Activated naive CD8-positive, alpha-beta T cell treated with anti-CD3 and anti-CD28 coated beads, Interleukin-2, amount 50 U/mL, for 16 hours (primary cell): Measurements from ENCODE around the gene PANK1.
"Not testable (repeated sequence)": the region's sequence is repeated elsewhere in the genome, so short reads cannot be mapped to it uniquely, and the experiment has no call there.

ENCODE experiments used
- DNase-seq: peaks from one replicate; pipeline ENCODE4 v3.0.0-alpha.2; 2020; ENCODE audit warnings: low read depth, low spot score

The PANK1 gene

DNA sequence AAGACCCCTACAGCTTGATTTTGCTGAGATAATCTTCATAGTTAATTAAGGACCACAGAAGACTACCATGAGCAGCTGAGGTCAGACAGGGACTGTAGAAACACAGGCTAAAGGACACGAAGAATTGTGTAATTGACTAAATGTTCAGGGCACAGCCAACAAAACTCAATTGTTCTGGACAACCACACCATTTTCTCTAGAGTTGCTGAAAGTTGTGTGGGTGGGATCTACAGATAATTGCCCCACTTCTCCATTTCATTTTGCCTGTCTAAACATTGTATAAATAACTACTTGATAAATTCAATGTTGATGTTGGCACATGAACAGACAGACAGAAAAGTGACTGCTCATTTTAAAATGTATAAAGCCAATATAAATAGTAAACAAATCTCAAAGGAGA, 70.7 kb downstream of the PANK1 start:
- no peak for DNase-seq

DNA sequence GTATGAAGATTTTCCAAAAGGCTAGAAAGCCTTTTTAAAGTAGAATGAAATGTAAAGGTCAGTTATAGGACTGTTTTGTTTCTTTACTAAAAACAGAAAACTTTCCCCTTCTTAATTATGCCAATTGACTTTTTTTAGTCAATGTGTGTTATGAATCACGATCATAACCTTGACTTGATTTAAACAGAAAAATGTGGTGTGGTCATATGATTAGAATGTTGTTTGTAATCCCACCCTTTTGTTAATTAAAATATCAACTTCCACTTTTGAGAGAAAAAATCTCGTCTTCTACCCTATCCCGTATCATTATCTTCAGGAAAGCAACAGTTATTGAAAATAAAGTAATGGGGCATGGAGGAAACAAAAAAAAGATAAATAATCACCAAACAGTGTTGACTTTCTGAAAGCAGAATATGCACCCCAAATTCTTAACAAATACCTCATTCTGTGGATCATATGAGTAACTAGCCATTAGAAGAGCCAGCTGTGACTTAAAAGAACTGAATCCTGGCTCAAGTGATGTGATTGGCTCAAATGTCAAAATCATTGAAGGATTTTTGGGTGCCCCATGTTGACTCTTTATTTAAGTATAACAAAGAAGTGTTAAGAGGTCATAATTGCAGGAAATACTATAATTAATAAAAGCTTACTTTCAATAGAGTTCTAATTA, 77.3 kb downstream of the PANK1 start:
- DNase-seq: no peak

DNA sequence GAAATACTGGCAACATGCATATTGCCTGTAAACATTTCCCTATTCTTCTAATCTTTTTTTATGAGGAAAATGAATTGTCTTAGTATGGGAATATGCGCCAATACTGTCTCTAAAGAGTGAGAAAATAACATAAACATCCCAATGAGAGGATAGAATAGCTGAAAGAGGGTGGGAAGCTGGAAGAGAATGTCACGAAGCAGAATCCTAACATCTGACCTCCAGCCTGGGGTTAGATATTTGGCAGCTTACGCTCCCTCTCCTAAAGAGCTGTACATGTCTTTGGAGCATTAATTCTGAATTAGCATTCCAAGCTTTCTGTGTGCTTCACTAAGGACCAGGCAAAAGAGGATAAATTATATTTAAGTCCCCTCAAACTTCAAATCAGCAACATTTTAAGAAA, 78.0 kb downstream of the PANK1 start:
- no peak for DNase-seq

DNA sequence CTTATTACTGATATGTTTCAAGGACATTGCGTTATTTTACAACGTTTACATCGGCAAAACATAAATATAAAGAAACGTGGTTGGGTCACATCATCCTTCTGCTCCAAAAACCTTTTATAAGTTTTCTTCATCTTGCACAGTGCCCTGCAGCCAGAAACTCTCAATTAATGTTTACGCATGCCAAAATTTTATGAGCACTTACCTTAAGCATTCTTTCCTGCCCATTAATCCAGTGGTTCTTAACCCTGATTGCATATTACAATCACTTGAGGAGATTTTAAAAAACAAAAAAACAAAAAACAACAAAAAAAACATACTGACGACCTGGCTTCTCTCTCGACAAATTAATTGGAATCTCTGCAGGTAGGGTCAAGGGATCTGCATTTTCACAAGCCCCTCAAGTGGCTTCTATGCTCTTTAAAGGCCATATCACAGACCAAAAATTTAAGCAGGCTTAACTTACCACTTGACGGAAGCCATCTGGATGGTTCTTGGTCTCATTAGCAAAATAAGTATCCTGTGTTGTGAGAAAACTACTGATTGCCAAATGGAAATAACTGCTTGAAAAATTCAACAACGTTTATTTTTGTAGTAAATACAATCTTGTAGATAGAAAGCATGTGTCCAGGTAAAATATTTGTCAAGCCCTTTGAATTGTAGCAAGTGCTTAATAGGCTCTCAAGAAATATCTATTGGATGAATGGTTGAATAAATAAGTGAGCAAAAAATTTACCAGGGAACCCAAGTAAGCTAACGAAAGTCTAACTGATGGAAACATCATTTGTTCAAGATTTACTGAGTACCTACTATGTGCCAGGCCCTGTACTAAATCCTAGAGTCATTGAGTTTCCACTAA, 78.7 kb downstream of the PANK1 start:
- no peak for DNase-seq

DNA sequence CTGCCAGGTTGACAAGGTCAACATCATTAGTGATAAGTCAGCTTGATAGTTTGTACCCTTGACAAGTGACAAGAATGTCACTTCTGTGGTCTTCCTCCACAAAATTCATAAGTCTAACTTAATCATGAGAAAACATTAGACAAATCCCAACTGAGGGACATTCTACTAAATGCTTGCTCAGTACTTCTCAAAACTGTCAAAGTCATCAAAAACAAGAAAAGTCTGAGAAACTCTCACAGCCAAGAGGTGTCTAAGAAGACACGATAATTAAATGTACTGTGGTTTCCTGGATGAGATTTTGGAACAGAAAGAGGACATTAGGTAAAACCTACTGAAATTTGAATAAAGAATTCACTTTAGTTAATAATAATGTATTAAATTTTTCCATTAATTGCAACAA, 79.9 kb downstream of the PANK1 start:
- no peak for DNase-seq

DNA sequence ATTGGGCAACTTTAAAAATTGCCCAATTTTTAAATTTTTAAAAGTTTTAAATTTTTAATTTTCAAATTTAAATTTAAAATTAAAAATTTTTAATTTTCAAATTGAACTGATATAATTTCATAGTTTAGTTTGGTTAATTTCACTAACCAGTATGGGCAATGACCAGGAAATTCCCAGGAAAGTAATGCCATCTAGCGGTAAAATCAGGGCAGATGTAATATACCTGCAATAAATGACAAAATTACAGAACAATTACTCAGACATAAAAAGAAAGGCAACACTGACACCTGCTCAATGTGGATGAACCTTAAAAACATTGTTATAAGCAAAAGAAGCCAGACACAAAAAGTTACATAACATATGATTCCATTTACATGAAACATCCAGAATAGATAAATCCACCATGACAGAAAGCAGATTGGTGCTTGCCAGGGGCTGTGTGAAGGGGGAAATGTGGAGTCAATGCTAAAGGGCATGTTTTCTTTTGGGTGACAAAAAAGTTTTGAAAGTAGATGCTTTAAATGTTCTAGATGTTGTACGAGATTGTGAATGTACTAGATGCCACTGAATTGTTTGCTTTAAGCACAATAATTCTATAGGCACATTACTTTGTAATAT, 81.1 kb downstream of the PANK1 start:
- no peak for DNase-seq

DNA sequence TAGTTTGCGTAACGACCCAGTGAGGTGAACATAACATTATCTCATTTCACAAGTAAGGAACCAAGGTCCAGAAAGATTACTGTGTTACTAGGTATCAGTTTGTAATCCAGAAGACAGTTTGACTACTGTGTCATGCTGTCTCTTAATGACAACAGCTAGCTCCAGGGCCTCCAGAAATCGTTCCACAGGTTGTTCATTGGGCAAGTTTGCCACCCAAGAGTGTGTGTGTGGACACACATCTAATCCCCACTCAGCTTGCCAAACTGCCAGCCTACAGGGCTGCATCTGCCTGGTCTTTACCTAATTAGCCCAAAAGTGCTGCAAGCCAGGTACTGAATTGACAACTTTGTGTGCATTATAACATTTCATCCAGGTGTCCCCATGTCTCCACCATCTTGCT, 81.7 kb downstream of the PANK1 start:
- no peak for DNase-seq

DNA sequence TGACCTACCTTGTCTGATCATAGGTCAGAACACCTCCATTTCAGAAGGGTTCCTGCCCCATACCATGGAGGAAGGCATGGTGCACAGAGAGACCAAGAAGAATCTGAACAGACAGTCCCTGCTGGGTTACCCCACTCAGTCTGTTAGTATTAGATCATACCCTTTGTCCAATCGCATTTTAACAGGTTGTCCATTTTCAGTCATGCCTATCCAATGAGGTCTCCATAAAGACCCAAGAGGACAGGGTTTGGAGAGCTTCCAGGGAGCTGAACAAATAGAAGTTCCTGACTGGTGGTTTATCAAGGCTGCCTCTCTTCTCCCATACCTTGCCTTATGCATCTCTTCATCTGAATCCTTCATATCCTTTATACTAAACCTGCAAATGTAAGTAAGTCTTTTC, 88.4 kb downstream of the PANK1 start:
- DNase-seq: no peak

DNA sequence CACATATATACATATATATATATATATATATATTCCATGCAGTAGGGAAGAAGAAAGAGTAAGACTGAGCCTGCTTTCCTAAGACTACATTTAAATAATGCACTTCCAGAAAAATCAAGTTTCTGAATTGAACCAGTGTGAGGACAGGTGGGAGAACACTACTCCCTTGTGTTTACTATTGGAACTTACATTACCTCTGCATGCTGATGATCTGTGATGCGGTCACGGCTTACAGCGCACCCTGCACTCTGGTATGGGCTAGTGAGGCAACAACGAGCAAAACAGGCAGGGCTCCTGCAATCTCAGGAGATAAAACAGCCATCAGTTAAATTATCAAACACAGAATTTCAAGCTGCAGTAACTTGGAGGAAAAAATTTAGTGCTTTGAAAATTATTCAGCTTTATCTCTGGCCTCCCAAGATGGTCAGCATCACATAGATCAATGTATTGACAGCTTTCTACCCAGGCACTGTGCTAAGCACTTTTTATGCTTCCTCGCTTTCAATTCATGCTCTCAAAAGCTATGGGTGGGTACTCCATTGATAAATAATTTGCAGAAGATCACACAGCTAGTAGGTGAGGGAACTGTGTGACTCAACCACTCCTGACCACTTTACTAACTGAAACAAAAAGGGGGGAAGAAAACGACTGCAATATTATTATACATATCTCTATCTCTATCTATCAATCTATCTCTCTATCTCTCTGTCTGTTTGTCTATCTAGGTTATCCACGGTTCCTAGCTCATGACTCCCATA, 89.2 kb downstream of the PANK1 start:
- no peak for DNase-seq

DNA sequence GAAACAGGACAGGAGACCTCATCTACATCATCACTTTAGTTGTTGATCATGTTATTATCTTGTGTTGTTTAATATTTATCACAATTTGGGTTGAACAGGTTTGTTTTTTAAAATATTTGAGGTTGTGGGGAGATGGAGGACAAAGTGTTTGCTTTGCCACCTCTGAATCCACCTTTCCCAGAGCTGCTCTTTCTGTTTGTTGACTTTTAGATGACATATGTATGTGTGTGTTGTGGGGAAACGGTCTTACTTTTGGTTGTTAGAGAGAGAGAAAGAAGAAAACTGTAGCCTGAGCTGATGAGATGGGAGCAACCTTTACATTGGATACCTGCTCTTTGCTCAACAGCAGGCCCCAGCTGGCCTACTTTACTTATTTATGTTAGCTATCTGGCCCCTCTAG, 90.6 kb downstream of the PANK1 start:
- DNase-seq: no peak

DNA sequence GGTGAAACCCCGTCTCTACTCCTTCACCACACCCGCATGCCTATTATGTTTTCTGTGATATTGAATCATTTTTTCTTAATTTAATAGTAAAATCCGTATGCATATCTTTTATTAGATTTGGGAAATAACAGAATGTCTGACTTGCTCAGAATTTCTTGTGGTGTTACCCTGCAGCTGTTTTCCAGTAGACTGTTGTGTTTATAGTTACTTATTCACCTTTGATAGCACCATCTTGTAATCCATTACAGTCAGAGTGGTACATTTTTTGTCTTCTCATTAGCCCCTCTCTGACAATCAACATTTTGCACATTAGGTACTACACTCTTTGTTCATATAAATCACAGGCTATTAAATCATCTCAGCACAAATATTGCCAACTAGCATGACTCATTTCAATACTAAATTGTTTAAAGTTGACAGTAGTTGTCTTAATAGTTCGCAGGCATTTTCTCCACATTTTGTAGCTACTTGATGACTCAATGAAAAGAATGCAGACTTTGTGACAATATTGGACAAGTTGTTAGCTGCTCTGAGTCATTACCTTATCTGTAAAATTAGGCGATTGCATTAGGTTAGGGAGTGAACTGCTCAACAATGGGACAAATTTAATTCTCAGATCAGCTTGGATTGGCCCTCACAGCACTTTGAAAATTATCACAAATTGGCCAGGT, 91.8 kb downstream of the PANK1 start:
- no peak for DNase-seq

DNA sequence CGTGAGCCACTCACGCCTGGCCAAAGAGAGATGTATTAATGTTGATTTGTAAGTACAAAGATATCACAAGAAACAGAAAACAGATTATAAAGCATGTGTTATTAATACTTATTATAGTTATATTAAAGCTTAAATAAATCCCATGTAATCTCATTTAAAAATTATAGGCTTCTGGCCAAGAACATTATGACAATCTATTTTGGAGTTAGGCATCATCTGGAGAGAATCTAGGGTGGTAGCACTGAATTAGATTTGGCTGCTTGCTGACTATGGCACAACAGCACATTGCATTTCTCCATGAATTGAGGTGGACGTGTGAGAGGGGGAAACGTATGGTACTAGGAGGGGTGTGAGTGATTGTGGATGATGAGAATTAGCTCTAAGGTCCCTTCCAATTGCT, 92.8 kb downstream of the PANK1 start:
- no peak for DNase-seq

DNA sequence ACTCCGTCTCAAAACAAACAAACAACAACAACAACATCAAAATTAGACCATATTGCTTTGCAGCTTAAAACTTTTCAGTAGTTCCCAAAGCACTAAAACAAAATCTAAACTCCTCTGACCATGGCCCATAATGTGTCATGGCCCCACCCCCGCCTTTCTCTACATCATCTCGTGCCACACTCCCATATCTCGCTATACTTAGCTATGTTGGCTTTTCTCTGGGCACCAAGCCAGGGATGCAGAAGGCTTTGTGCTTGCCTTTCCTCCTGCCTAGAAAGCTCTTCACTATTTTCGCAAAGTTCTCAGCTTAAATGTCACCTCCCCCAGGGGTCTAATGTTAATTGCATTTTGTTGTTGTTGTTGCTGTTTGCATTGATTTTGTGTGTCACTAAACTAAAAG, 94.5 kb downstream of the PANK1 start:
- no peak for DNase-seq

DNA sequence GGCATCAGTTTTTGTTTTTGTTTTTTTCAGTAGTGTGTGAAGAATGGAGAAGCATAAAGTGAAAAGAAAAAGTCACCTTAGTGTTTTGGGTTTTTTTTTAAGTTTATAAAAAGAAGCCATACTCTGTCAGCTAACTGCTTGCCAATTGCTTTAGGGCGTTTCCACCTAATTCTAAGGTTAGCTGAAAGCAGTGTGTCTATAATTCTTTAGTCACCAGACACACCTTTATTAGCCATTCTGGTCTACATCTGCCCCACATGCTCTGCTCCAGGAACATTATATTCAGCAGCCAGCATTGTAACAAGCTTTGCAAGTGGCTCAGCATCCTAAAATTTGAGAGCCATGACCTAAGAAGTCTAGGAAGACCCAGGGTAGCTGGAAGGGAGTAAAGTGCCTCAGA, 95.5 kb downstream of the PANK1 start:
- no peak for DNase-seq

DNA sequence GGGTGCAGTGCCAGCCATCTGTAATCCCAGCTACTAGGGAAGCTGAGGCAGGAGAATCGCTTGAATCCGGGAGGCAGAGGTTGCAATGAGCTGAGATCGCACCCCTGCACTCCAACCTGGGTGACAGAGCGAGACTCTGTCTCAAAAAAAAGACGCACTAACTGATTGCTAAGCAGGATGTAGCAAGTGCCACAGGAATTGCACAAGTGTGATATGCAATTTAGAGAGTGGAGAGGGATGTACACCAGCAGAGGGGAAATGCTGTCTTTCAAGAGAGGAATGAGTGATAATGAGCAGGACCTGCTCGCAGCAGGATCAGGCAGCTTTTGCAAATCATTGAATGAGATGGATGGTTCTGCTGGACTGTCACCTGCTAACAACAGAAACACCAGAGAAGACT, 96.4 kb downstream of the PANK1 start:
- no peak for DNase-seq

DNA sequence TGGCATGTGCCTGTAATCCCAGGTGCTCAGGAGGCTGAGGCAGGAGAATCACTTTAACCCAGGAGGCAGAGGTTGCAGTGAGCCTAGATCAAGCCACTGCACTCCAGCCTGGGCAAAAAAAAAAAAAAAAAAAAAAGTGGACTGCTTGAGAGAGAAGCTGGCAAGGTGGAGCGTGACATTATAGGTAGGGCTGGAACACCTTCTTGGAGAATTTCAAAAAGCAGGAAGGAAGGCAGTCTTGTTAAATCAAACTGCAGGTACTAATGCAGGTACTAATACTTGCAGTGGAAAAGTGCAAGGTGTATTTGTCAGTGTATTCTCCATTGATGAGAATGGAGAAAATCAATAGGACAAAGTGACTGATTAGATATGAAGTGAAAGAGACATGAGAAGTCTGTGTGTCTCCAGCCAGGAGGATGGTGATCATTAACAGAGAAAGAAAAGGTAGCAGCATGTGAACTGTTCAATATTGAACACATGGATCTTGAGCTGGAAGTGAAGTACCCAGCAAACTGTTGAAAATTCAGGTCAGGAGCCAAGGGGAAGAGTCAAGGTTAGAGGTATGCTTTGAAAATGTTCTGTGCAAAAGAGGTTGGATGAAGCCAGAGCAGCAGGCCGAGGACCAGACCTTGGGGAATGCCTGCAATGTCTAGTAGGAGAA, 97.1 kb downstream of the PANK1 start:
- DNase-seq: no peak

DNA sequence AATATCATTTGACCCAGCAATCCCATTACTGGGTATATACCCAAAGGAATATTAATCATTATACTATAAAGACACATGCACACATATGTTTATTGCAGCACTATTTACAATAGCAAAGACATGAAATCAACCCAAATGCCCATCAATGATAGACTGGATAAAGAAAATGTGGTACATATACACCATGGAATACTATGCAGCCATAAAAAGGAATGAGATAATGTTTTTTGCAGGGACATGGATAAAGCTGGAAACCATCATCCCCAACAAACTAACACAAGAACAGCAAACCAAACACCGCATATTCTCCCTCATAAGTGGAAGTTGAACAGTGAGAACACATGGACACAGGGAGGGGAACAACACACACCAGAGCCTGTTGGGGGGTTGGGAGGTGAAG, 98.4 kb downstream of the PANK1 start:
- not testable (repeated sequence) for DNase-seq

DNA sequence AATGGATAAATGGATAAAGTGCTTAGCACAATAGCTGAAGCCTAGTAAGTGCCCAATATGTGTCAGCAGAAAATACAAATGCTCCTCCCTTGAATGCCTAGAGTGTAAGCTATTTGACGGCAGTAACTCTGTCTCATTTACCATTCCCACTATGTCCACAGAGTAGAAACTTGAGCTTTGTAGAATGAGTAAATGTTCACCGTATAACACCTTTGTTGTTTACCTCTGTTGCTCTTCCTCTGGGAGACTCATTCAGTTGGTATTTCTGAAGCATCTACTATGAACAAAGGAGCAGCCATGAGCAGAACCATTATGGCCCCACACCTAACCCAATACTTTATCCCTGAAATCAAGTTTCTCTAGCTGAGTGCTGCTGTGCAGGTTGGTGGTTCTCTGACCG, 101.2 kb downstream of the PANK1 start:
- DNase-seq: no peak

DNA sequence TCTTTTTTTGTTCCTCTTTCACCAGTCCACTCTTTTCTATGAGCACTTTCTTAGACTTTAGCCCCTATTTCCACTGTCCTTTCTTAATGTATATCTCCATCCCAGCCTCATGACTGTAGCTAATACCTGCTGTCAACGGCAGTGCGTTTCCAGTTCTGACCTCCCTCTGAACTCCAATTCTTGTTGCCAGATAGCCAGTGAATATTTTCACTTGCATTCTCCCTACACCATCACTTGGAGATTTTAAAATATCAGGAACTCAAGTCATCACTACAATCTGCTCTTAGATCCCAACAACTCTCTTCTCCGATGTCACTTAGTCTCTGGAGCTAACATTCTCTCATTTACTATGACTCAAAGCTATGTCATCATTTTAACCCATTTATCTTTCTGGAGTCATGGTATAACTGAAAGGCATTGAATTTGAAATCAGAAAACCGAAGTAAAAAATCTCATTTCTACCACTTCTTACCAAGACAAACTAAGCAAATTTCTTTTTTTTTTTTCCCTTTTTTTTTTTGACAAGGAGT, 104.6 kb downstream of the PANK1 start:
- DNase-seq: no peak

DNA sequence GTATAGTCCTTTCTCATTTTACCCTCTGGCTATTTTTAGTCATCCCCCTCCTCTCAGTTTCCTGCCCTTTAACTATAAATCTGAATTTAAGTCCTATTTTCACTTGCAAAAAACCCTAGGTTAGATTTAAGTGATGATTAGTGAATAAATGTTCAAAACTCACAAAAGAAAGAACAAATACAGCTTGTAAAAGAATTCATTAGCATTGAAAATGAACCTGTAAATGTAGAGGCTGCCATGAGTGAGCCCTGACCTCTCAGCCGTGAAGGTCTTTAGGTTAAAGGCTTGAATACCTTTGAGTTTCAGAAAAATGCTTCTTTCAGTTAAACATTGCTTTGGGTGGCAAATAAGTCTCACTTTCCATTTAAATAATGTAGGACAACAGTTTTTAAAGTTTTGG, 107.7 kb downstream of the PANK1 start:
- DNase-seq: no peak

DNA sequence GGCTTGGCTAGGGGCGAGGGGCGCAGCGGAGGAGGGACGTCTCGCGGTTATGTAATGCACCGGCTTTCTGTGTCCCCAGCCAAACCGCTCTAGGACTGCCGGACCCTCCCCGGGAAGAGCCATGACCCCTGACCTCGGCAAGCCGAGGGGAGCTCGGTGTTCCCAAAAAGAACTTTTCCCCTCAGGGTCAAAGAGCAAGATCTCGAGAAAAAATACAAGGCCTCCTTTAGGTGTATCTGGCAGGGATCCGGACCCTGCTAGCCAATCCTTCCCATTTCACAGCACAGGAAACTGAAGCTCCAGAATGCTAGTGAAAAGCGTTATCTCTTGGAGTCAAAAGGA, 109.1 kb downstream of the PANK1 start:
- DNase-seq: no peak
